Measurements from ENCODE around the gene IL15RA. TPM values are rescaled to one million over a fixed set of nuclear protein-coding genes. Genes with fewer than 3 reads are reported as not detected.
A peak's percentile ranks its signal among the peaks of the same experiment; 100 is the strongest.

Gene IL15RA
- total RNA-seq, 1 donor from 2014 or later: 41.0 TPM

- no peak for TF ChIP-seq POLR2AphosphoS5 (IDR thresholded peaks at IDR 0.05; ENCODE audit: insufficient read depth in 1 of 2, low read depth in 1 of 2)
- TF ChIP-seq CTCF (IDR thresholded peaks at IDR 0.05): no peak
- TF ChIP-seq POLR2A (IDR thresholded peaks at IDR 0.05): no peak
- intact Hi-C loops (cut with DNase I): no loop called here
- Histone ChIP-seq H3K27me3 (no peaks in the 10 kb centered on the region), H3K4me3 (no peak overlapping the region), H3K9me3 (no peaks in the 10 kb centered on the region), H3K27ac (peak overlapping the region; percentile 46), H3K36me3 (no peaks in the 10 kb centered on the region), H3K4me1 (peaks cover 11% of the 10 kb centered on the region)
- DNase-seq (ENCODE audit: extremely low spot score in 2 of 2): no peak
These were observed 45.3 kb upstream of the IL15RA start for GRCh38 chr10:6022660-6023059.

GRCh38 chr10:6020826-6021225 lies 43.5 kb upstream of the IL15RA start:
- H3K27ac ChIP-seq: peak overlapping the region; percentile 13
- no peaks in the 10 kb centered on the region for H3K9me3 ChIP-seq
- intact Hi-C loops (cut with DNase I): no loop called here
- DNase-seq (ENCODE audit: extremely low spot score in 2 of 2): no peak
- H3K27me3 ChIP-seq: no peaks in the 10 kb centered on the region
- no peaks in the 10 kb centered on the region for H3K36me3 ChIP-seq
- no peak for TF ChIP-seq POLR2A (IDR thresholded peaks at IDR 0.05)
- no peak overlapping the region for H3K4me3 ChIP-seq
- H3K4me1 ChIP-seq: peaks cover 12% of the 10 kb centered on the region

DNA sequence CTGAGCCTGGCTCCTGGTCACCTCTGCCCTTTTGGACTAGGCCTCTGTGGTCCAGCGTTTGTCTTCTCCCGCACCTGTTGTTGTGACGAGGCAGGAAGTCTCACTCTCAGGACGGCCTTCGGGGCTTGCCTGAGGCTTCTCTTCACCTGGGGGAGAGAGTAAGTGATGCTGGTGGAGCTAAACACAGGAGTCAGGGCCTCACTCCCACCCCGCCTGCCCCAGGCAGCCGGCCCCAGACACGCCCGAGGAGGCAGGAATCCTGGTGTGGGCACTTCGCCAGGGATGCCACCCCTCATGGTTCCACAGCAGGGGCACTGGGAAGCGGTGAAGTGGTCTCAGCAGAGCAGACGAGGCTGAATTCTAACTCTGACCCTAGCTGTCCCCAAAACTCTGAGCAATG lies 42.5 kb upstream of the IL15RA start:
- TF ChIP-seq CTCF (IDR thresholded peaks at IDR 0.05): no peak
- TF ChIP-seq POLR2AphosphoS5 (IDR thresholded peaks at IDR 0.05; ENCODE audit: insufficient read depth in 1 of 2, low read depth in 1 of 2): no peak
- TF ChIP-seq POLR2A (IDR thresholded peaks at IDR 0.05): no peak
- no peak overlapping the region for H3K4me3 ChIP-seq
- no peaks in the 10 kb centered on the region for H3K36me3 ChIP-seq
- intact Hi-C loops (cut with DNase I): no loop called here
- no peaks in the 10 kb centered on the region for H3K27me3 ChIP-seq
- DNase-seq (ENCODE audit: extremely low spot score in 2 of 2): no peak
- H3K27ac ChIP-seq: peak overlapping the region; percentile 77
- peaks cover 12% of the 10 kb centered on the region for H3K4me1 ChIP-seq
- H3K9me3 ChIP-seq: no peaks in the 10 kb centered on the region

DNA sequence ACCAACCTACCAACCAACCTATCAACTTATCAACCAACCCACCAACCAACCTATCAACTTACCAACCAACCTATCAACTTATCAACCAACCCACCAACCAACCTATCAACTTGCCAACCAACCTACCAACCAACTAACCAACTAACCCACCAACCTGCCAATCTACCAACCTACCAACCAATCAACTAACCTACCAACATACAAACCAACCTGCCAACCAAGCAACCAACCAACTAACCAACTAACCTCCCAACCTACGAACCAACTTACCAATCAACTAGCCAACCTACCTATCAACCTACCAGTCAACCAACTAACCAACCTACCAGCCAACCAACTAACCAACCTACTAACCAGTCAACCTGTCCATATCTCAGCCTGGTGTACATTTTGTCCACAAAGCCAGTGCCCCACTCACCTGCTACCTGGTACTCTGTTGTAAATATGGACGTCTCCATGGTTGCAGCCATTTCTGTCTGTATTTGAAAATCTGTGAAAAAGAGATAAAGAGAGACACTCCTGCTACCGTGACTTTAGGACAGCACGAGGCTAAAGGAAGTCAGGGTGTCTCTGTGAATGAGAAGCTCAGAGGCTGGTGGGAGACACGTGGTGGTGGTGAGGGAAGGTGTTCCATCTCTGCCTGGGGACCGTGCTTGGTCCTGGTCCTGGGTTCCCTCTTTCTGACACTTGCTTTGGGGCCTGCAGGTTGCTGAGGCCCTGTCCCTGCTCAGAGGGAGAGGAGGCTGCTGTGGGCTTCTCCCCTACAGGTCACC lies 41.9 kb upstream of the IL15RA start:
- Histone ChIP-seq H3K4me1 (peaks cover 12% of the 10 kb centered on the region), H3K27me3 (no peaks in the 10 kb centered on the region), H3K27ac (peak overlapping the region; percentile 77), H3K4me3 (no peak overlapping the region), H3K9me3 (no peaks in the 10 kb centered on the region), H3K36me3 (no peaks in the 10 kb centered on the region)
- no peak for DNase-seq (ENCODE audit: extremely low spot score in 2 of 2)
- intact Hi-C loops (cut with DNase I): no loop called here
- TF ChIP-seq POLR2AphosphoS5 (IDR thresholded peaks at IDR 0.05; ENCODE audit: insufficient read depth in 1 of 2, low read depth in 1 of 2): no peak

- Histone ChIP-seq H3K27ac (peak overlapping the region; percentile 77), H3K36me3 (no peaks in the 10 kb centered on the region), H3K27me3 (no peaks in the 10 kb centered on the region), H3K9me3 (no peaks in the 10 kb centered on the region), H3K4me3 (no peak overlapping the region), H3K4me1 (peaks cover 12% of the 10 kb centered on the region)
- intact Hi-C loops (cut with DNase I): no loop called here
- no peak for DNase-seq (ENCODE audit: extremely low spot score in 2 of 2)
- TF ChIP-seq POLR2A (IDR thresholded peaks at IDR 0.05) (no peak), POLR2AphosphoS5 (IDR thresholded peaks at IDR 0.05; ENCODE audit: insufficient read depth in 1 of 2, low read depth in 1 of 2) (no peak), CTCF (IDR thresholded peaks at IDR 0.05) (no peak)
These were observed 41.1 kb upstream of the IL15RA start for GRCh38 chr10:6018422-6018821.

DNA sequence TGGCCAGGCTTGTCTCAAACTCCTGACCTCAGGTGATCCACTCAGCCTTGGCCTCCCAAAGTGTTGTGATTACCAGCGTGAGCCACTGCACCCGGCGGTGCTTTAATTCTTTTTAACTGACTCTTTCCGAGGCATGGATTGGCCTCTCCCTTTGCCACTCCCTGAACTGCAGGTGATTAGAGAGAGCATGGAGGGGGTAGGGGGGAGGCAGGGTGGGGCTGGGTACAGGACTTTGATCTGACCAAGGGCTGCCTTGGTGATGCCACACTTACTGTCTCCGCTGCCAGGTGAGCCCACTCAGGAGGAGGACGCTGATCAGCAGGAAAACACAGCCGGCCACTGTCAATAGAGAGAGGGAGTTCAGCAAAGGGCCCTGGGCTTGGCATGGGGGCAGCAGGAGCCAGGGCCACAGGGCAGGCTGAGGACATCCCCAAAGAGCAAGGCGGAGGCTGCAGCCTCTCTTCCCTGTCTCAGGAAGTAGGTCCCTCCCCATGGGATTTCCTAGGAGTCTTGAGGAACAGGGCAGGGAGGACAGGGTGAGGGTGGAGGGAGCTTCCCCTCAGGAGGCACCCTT lies 40.5 kb upstream of the IL15RA start:
- H3K27me3 ChIP-seq: no peaks in the 10 kb centered on the region
- no peaks in the 10 kb centered on the region for H3K9me3 ChIP-seq
- H3K4me1 ChIP-seq: peaks cover 12% of the 10 kb centered on the region
- no peak for DNase-seq (ENCODE audit: extremely low spot score in 2 of 2)
- no peak for TF ChIP-seq CTCF (IDR thresholded peaks at IDR 0.05)
- no peak for TF ChIP-seq POLR2AphosphoS5 (IDR thresholded peaks at IDR 0.05; ENCODE audit: insufficient read depth in 1 of 2, low read depth in 1 of 2)
- TF ChIP-seq POLR2A (IDR thresholded peaks at IDR 0.05): no peak
- no peak overlapping the region for H3K4me3 ChIP-seq
- intact Hi-C loops (cut with DNase I): no loop called here
- H3K27ac ChIP-seq: peak overlapping the region; percentile 77
- H3K36me3 ChIP-seq: no peaks in the 10 kb centered on the region
